ENCODE results near the gene PDE10A.

The PDE10A gene

DNA sequence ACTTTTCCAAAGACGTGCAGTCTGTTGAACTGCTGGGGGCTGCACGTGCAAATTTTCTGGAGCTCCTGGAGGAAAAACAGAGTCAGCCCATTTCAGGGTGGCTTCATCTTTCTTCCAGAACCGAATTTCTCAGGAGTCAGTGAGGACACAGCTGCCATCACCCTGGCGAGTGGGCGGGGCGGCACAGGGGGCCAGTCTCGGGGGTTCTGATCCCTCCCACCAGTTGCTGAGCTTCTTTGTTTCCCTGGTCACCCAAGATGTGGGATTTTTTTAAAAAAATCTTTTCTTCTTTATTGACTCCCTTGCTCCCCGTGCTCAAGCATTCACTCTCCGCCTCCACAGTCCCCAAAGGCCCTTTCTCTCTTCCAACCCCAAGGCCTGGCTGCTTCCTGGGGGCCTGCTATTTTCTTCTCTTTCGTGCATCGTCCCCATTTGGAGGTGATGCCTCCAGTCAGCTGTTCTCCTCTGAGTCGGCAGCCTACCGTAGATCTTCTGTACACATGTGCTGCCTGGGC is 362.6 kb downstream of the PDE10A start:
- no peak for DNase-seq (ENCODE audit: extremely low read depth in 1 of 2, low read depth in 1 of 2)

DNA sequence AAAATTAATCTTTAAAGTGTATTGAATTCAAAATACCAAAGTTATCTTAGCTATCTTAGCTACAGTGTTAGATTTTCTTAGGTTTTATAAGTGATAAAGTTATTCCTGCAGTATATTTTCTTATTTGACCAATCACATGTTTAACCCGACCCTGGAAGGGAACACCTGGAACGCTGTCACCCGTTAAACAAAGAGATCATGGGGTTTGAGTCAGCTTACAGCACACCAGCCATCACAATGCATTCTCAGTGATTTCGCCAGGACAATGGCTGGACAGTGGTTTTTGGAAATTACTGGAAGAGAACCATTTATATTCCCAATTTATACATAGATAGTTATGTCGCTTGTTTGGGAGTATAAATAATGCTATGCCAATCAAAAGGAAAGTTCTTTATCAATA is 364.2 kb downstream of the PDE10A start:
- no peak for DNase-seq (ENCODE audit: extremely low read depth in 1 of 2, low read depth in 1 of 2)

DNA sequence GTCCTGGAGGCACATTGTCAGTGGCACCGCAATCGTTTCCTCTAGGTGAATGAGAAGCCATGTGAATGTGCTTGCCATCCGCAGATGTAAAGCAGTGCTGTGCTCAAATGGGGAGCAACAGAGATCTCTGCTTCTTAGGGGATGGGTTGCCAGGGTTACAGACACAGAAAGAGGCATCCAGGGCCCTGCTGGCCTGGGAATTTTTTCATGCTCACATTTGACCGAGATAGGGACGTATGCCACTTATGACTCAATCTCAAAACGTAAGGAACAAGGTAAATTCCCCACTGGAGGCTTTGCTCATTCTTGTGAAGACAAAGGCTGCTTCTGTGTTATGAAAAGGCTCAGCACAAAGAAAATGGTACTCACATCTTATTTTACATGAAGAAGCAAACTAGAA is 364.6 kb downstream of the PDE10A start:
- DNase-seq (ENCODE audit: extremely low read depth in 1 of 2, low read depth in 1 of 2): no peak

DNA sequence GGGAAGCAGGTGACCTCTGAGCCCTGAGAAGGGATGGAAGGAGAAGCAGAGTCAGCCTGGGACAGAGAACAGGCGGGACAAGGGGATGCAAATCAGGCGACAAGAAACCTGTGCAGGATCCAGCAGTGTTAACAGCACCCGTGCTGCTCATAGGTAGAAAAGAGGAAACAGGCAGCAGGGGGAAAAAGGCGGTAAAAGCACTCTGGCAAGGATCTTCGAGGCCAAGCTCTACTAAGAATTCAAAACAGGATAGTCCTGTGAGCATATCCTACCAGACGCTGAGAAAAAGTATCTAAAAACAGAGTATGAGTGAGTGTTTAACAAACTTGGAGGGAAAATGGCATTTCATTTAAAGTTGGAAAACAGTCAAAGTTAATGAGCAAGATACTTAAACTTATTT is 370.4 kb downstream of the PDE10A start:
- DNase-seq (ENCODE audit: extremely low read depth in 1 of 2, low read depth in 1 of 2): no peak

Data from activated CD8-positive, alpha-beta memory T cell treated with anti-CD3 and anti-CD28 coated beads for 1 hour (primary cell).